ENCODE results near the gene ZC3H7A. TPM values are rescaled to one million over a fixed set of nuclear protein-coding genes. Genes with fewer than 3 reads are reported as not detected.

Gene ZC3H7A
- 50.4 TPM for polyA plus RNA-seq
- long read RNA-seq, donor 1, partial matches to known transcripts: 0 of 5 reads
- long read RNA-seq, donor 1, other reads (novel, unspliced or antisense): 0 of 5 reads
- long read RNA-seq, donor 2, partial matches to known transcripts: 0 of 5 reads
- long read RNA-seq, donor 2, other reads (novel, unspliced or antisense): 0 of 5 reads
- long read RNA-seq, donor 3: 0 reads
- long read RNA-seq, donor 4: 0 reads
- long read RNA-seq, donor 5, partial matches to known transcripts: 0 of 4 reads
- long read RNA-seq, donor 5, other reads (novel, unspliced or antisense): 0 of 4 reads
- long read RNA-seq, donor 6, transcript ZC3H7A-204 (2 exons, 1,410 nt): major isoform, 7 of 10 reads
- long read RNA-seq, donor 6, partial matches to known transcripts: 0 of 10 reads
- long read RNA-seq, donor 6, other reads (novel, unspliced or antisense): 0 of 10 reads
- long read RNA-seq, donor 7, partial matches to known transcripts: 0 of 4 reads
- long read RNA-seq, donor 7, other reads (novel, unspliced or antisense): 0 of 4 reads
- long read RNA-seq, donor 8, partial matches to known transcripts: 0 of 6 reads
- long read RNA-seq, donor 8, other reads (novel, unspliced or antisense): 0 of 6 reads
- long read RNA-seq, donor 9, partial matches to known transcripts: 5 of 9 reads
- long read RNA-seq, donor 9, other reads (novel, unspliced or antisense): 0 of 9 reads
- long read RNA-seq, donor 10, partial matches to known transcripts: 0 of 1 reads
- long read RNA-seq, donor 10, other reads (novel, unspliced or antisense): 0 of 1 reads
- long read RNA-seq, donor 11, partial matches to known transcripts: 7 of 11 reads
- long read RNA-seq, donor 11, other reads (novel, unspliced or antisense): 0 of 11 reads

- Histone ChIP-seq H3K4me1 (ENCODE audit: control insufficient read depth, insufficient read depth, low read length) (peaks cover 30% of the 10 kb centered on the region), H3K27me3 (ENCODE audit: control insufficient read depth, insufficient read depth, low read length) (no peaks in the 10 kb centered on the region), H3K4me3 (ENCODE audit: low read length) (peak within 1 kb of the TSS; percentile 99), H3K36me3 (ENCODE audit: control insufficient read depth, insufficient read depth, low read length) (peaks cover 4% of the 10 kb centered on the region), H3K9me3 (ENCODE audit: control insufficient read depth, low read depth, low read length) (no peaks in the 10 kb centered on the region), H3K27ac (ENCODE audit: low read length) (peak within 1 kb of the TSS; percentile 93)
- WGBS (ENCODE audit: insufficient coverage, low lambda C conversion rate): no CpG with 5 or more reads among the region's 80 CpGs
- peak; percentile 98 to 99 for DNase-seq
These were observed at the start of gene ZC3H7A for GRCh38 chr16:11797166-11797956. Gene ZC3H7A, minus strand, starts transcription at chr16:11797258. Its CDS starts 14,904 bp downstream, at chr16:11782354.

- Histone ChIP-seq H3K36me3 (ENCODE audit: control insufficient read depth, insufficient read depth, low read length) (peaks cover 77% of the 10 kb centered on the region), H3K4me3 (ENCODE audit: low read length) (no peak overlapping the region), H3K27ac (ENCODE audit: low read length) (no peak overlapping the region), H3K4me1 (ENCODE audit: control insufficient read depth, insufficient read depth, low read length) (no peaks in the 10 kb centered on the region), H3K27me3 (ENCODE audit: control insufficient read depth, insufficient read depth, low read length) (no peaks in the 10 kb centered on the region), H3K9me3 (ENCODE audit: control insufficient read depth, low read depth, low read length) (no peaks in the 10 kb centered on the region)
- DNase-seq: no peak
- no CpG with 5 or more reads among the region's 4 CpGs for WGBS (ENCODE audit: insufficient coverage, low lambda C conversion rate)
These were observed 47.4 kb upstream of the ZC3H7A start for GRCh38 chr16:11844499-11844898.

- Histone ChIP-seq H3K27ac (ENCODE audit: low read length) (no peak overlapping the region), H3K9me3 (ENCODE audit: control insufficient read depth, low read depth, low read length) (no peaks in the 10 kb centered on the region), H3K36me3 (ENCODE audit: control insufficient read depth, insufficient read depth, low read length) (peaks cover 78% of the 10 kb centered on the region), H3K4me3 (ENCODE audit: low read length) (no peak overlapping the region), H3K27me3 (ENCODE audit: control insufficient read depth, insufficient read depth, low read length) (no peaks in the 10 kb centered on the region), H3K4me1 (ENCODE audit: control insufficient read depth, insufficient read depth, low read length) (no peaks in the 10 kb centered on the region)
- DNase-seq: no peak
- no CpG with 5 or more reads among the region's 5 CpGs for WGBS (ENCODE audit: insufficient coverage, low lambda C conversion rate)
These were observed 46.8 kb upstream of the ZC3H7A start for GRCh38 chr16:11843861-11844260.

- H3K27ac ChIP-seq (ENCODE audit: low read length): no peak overlapping the region
- H3K4me3 ChIP-seq (ENCODE audit: low read length): no peak overlapping the region
- no peaks in the 10 kb centered on the region for H3K4me1 ChIP-seq (ENCODE audit: control insufficient read depth, insufficient read depth, low read length)
- H3K9me3 ChIP-seq (ENCODE audit: control insufficient read depth, low read depth, low read length): no peaks in the 10 kb centered on the region
- no peak for DNase-seq
- peaks cover 79% of the 10 kb centered on the region for H3K36me3 ChIP-seq (ENCODE audit: control insufficient read depth, insufficient read depth, low read length)
- no peaks in the 10 kb centered on the region for H3K27me3 ChIP-seq (ENCODE audit: control insufficient read depth, insufficient read depth, low read length)
- no CpG with 5 or more reads among the region's 11 CpGs for WGBS (ENCODE audit: insufficient coverage, low lambda C conversion rate)
These were observed 46.1 kb upstream of the ZC3H7A start for GRCh38 chr16:11843206-11843605.

GRCh38 chr16:11841026-11841425 lies 44.0 kb upstream of the ZC3H7A start:
- WGBS (ENCODE audit: insufficient coverage, low lambda C conversion rate): 100% methylated on average over 1 of the region's 7 CpGs
- H3K27me3 ChIP-seq (ENCODE audit: control insufficient read depth, insufficient read depth, low read length): no peaks in the 10 kb centered on the region
- H3K36me3 ChIP-seq (ENCODE audit: control insufficient read depth, insufficient read depth, low read length): peaks cover 81% of the 10 kb centered on the region

GRCh38 chr16:11836650-11837244 lies 39.7 kb upstream of the ZC3H7A start:
- DNase-seq: no peak
- H3K36me3 ChIP-seq (ENCODE audit: control insufficient read depth, insufficient read depth, low read length): peaks cover 53% of the 10 kb centered on the region
- no peaks in the 10 kb centered on the region for H3K27me3 ChIP-seq (ENCODE audit: control insufficient read depth, insufficient read depth, low read length)
- H3K9me3 ChIP-seq (ENCODE audit: control insufficient read depth, low read depth, low read length): no peaks in the 10 kb centered on the region
- no peak overlapping the region for H3K27ac ChIP-seq (ENCODE audit: low read length)
- H3K4me3 ChIP-seq (ENCODE audit: low read length): no peak overlapping the region
- WGBS (ENCODE audit: insufficient coverage, low lambda C conversion rate): no CpG with 5 or more reads among the region's 7 CpGs
- no peaks in the 10 kb centered on the region for H3K4me1 ChIP-seq (ENCODE audit: control insufficient read depth, insufficient read depth, low read length)

More at GRCh38 chr16:11841026-11841425, 44.0 kb upstream of the ZC3H7A start:
- DNase-seq: no peak
- no peaks in the 10 kb centered on the region for H3K9me3 ChIP-seq (ENCODE audit: control insufficient read depth, low read depth, low read length)
- no peaks in the 10 kb centered on the region for H3K4me1 ChIP-seq (ENCODE audit: control insufficient read depth, insufficient read depth, low read length)
- H3K4me3 ChIP-seq (ENCODE audit: low read length): no peak overlapping the region
- no peak overlapping the region for H3K27ac ChIP-seq (ENCODE audit: low read length)

GRCh38 chr16:11835891-11836649 lies 39.0 kb upstream of the ZC3H7A start:
- peak in 1 of 2 donors; percentile 8 for DNase-seq
- H3K36me3 ChIP-seq (ENCODE audit: control insufficient read depth, insufficient read depth, low read length): peaks cover 48% of the 10 kb centered on the region

GRCh38 chr16:11835309-11835708 lies 38.3 kb upstream of the ZC3H7A start:
- no peak for DNase-seq
- Histone ChIP-seq H3K4me3 (ENCODE audit: low read length) (no peak overlapping the region), H3K9me3 (ENCODE audit: control insufficient read depth, low read depth, low read length) (no peaks in the 10 kb centered on the region), H3K27me3 (ENCODE audit: control insufficient read depth, insufficient read depth, low read length) (no peaks in the 10 kb centered on the region), H3K36me3 (ENCODE audit: control insufficient read depth, insufficient read depth, low read length) (peaks cover 40% of the 10 kb centered on the region), H3K27ac (ENCODE audit: low read length) (no peak overlapping the region), H3K4me1 (ENCODE audit: control insufficient read depth, insufficient read depth, low read length) (no peaks in the 10 kb centered on the region)
- WGBS (ENCODE audit: insufficient coverage, low lambda C conversion rate): no CpG with 5 or more reads among the region's 4 CpGs

More at GRCh38 chr16:11835891-11836649, 39.0 kb upstream of the ZC3H7A start:
- Histone ChIP-seq H3K4me1 (ENCODE audit: control insufficient read depth, insufficient read depth, low read length) (no peaks in the 10 kb centered on the region), H3K4me3 (ENCODE audit: low read length) (no peak overlapping the region), H3K27me3 (ENCODE audit: control insufficient read depth, insufficient read depth, low read length) (no peaks in the 10 kb centered on the region), H3K27ac (ENCODE audit: low read length) (no peak overlapping the region), H3K9me3 (ENCODE audit: control insufficient read depth, low read depth, low read length) (no peaks in the 10 kb centered on the region)
- 60% methylated on average over 1 of the region's 9 CpGs for WGBS (ENCODE audit: insufficient coverage, low lambda C conversion rate)

- WGBS (ENCODE audit: insufficient coverage, low lambda C conversion rate): no CpG with 5 or more reads among the region's 6 CpGs
- H3K4me1 ChIP-seq (ENCODE audit: control insufficient read depth, insufficient read depth, low read length): no peaks in the 10 kb centered on the region
- H3K4me3 ChIP-seq (ENCODE audit: low read length): no peak overlapping the region
- H3K9me3 ChIP-seq (ENCODE audit: control insufficient read depth, low read depth, low read length): no peaks in the 10 kb centered on the region
- DNase-seq: no peak
- H3K36me3 ChIP-seq (ENCODE audit: control insufficient read depth, insufficient read depth, low read length): peaks cover 29% of the 10 kb centered on the region
- no peaks in the 10 kb centered on the region for H3K27me3 ChIP-seq (ENCODE audit: control insufficient read depth, insufficient read depth, low read length)
- no peak overlapping the region for H3K27ac ChIP-seq (ENCODE audit: low read length)
These were observed 37.1 kb upstream of the ZC3H7A start for GRCh38 chr16:11833951-11834695.
